ENCODE measurements around the gene SULF2. TPM values are rescaled to one million over a fixed set of nuclear protein-coding genes. Genes with fewer than 3 reads are reported as not detected.

The SULF2 gene
- total and polyA plus RNA-seq, 2 of the 13 experiments (the other 11 are each of a cell fraction or from before 2014, with no cell fraction given): 7.2 to 50.9 TPM

DNA sequence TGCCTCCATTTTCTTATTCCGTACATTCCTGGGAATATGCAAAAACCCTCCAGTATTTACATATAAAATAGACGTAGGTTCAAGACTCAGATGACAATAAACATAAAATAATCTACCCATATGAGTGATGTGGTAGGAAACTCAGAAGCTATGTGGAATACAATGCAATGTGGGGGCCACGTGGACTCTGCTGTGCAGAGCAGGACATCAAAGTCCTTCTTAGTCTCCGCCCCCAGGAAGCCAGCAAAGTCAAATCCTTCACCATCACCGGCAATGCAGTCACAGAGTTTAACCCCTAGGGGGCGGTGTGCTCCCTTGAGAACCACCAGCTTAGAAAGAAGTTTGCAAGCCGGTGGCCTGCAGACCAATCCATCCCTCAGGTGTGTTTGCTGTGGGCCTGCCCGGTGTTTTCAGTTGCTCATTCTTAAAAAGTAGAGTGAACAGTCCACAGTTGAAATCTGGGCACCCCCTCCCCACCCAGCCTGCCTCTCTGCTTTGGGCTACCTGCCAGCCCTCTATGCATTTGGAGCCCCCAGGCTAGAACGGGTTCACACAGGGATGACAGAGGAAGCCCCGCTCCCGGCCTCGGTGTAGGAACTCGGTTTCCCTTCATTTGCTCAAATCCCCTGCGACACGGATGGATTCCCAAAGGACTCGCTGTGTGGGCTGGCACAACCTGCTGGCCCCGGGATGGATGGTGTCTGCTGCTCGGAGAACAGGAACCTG lies 59.9 kb downstream of the SULF2 start (continued):
- no peak for TF ChIP-seq SOX6 (IDR thresholded peaks at IDR 0.05)
- TF ChIP-seq SOX6 (CRISPR knock-in tag; IDR thresholded peaks at IDR 0.05): peak; percentile 89
- TF ChIP-seq ZMYM3 (CRISPR knock-in tag; IDR thresholded peaks at IDR 0.05): peak; percentile 79; the same call in 1 of the 2 replicates
- TF ChIP-seq KLF11 (CRISPR knock-in tag; IDR thresholded peaks at IDR 0.05): peak; percentile 75
- TF ChIP-seq BHLHE40 (IDR thresholded peaks at IDR 0.05; ENCODE audit: low read length): peak; percentile 55
- 0 out of 2 replicates have a peak, but pooled peaks have one; percentile 35 for TF ChIP-seq SIN3B (IDR thresholded peaks at IDR 0.05; ENCODE audit: low read length)
- no peak for TF ChIP-seq PAWR (CRISPR knock-in tag; IDR thresholded peaks at IDR 0.05; ENCODE audit: borderline replicate concordance)
- TF ChIP-seq, protein P1, sequence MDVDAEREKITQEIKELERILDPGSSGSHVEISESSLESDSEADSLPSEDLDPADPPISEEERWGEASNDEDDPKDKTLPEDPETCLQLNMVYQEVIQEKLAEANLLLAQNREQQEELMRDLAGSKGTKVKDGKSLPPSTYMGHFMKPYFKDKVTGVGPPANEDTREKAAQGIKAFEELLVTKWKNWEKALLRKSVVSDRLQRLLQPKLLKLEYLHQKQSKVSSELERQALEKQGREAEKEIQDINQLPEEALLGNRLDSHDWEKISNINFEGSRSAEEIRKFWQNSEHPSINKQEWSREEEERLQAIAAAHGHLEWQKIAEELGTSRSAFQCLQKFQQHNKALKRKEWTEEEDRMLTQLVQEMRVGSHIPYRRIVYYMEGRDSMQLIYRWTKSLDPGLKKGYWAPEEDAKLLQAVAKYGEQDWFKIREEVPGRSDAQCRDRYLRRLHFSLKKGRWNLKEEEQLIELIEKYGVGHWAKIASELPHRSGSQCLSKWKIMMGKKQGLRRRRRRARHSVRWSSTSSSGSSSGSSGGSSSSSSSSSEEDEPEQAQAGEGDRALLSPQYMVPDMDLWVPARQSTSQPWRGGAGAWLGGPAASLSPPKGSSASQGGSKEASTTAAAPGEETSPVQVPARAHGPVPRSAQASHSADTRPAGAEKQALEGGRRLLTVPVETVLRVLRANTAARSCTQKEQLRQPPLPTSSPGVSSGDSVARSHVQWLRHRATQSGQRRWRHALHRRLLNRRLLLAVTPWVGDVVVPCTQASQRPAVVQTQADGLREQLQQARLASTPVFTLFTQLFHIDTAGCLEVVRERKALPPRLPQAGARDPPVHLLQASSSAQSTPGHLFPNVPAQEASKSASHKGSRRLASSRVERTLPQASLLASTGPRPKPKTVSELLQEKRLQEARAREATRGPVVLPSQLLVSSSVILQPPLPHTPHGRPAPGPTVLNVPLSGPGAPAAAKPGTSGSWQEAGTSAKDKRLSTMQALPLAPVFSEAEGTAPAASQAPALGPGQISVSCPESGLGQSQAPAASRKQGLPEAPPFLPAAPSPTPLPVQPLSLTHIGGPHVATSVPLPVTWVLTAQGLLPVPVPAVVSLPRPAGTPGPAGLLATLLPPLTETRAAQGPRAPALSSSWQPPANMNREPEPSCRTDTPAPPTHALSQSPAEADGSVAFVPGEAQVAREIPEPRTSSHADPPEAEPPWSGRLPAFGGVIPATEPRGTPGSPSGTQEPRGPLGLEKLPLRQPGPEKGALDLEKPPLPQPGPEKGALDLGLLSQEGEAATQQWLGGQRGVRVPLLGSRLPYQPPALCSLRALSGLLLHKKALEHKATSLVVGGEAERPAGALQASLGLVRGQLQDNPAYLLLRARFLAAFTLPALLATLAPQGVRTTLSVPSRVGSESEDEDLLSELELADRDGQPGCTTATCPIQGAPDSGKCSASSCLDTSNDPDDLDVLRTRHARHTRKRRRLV (CRISPR knock-in tag; IDR thresholded peaks at IDR 0.05): peak; percentile 80; the same call in 1 of the 2 replicates
- TF ChIP-seq ZKSCAN1 (IDR thresholded peaks at IDR 0.05; ENCODE audit: low read length): 0 out of 2 replicates have a peak, but pooled peaks have one; percentile 5
- no peak for TF ChIP-seq GZF1 (CRISPR knock-in tag; IDR thresholded peaks at IDR 0.05)
- peak; percentile 84 for TF ChIP-seq MEF2D (CRISPR knock-in tag; IDR thresholded peaks at IDR 0.05)
- TF ChIP-seq, protein P2, sequence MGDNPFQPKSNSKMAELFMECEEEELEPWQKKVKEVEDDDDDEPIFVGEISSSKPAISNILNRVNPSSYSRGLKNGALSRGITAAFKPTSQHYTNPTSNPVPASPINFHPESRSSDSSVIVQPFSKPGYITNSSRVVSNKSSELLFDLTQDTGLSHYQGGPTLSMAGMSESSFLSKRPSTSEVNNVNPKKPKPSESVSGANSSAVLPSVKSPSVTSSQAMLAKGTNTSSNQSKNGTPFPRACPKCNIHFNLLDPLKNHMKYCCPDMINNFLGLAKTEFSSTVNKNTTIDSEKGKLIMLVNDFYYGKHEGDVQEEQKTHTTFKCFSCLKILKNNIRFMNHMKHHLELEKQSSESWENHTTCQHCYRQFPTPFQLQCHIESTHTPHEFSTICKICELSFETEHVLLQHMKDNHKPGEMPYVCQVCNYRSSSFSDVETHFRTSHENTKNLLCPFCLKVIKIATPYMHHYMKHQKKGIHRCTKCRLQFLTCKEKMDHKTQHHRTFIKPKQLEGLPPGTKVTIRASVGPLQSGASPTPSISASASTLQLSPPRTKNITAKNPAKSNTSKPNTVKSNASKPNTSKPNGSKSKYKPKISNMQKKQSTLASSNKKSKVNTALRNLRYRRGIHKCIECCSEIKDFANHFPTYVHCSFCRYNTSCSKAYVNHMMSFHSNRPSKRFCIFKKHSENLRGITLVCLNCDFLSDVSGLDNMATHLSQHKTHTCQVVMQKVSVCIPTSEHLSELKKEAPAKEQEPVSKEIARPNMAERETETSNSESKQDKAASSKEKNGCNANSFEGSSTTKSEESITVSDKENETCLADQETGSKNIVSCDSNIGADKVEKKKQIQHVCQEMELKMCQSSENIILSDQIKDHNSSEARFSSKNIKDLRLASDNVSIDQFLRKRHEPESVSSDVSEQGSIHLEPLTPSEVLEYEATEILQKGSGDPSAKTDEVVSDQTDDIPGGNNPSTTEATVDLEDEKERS (CRISPR knock-in tag; IDR thresholded peaks at IDR 0.05): peak; percentile 69; the same call in 1 of the 2 replicates
- peak; percentile 56; the same call in 1 of the 2 replicates for TF ChIP-seq SP140L (CRISPR knock-in tag; IDR thresholded peaks at IDR 0.05; ENCODE audit: borderline replicate concordance)
- TF ChIP-seq SRY (CRISPR knock-in tag; IDR thresholded peaks at IDR 0.05): no peak
- no peak for TF ChIP-seq ZNF281 (CRISPR knock-in tag; IDR thresholded peaks at IDR 0.05; ENCODE audit: borderline replicate concordance)
- no peak for TF ChIP-seq CERS6 (CRISPR knock-in tag; IDR thresholded peaks at IDR 0.05)

Measured in HepG2 (cell line).